Testis (tissue), 2 donors: ENCODE measurements around the gene TMEM271.

Source experiments
- POLR2A ChIP-seq: fragments of 450-650 bp; IDR thresholded peaks from one replicate; pipeline ENCODE4 v1.6.1; 2017; ENCODE audit warnings: antibody characterized with exemption, mild to moderate bottlenecking, moderate library complexity
- TF ChIP-seq, protein P1 (sequence below), 3 experiments: fragments of 450-650 bp in 2 of 3; fragments of 200-600 bp in 1 of 3; sonication (generic) in 1 of 3; IDR thresholded peaks; one replicate each; pipeline ENCODE4 v1.5.1; 2016 to 2019; ENCODE audit warnings: antibody characterized with exemption in 3 of 3, mild to moderate bottlenecking in 2 of 3, moderate library complexity in 1 of 3

- TF ChIP-seq, protein P1, sequence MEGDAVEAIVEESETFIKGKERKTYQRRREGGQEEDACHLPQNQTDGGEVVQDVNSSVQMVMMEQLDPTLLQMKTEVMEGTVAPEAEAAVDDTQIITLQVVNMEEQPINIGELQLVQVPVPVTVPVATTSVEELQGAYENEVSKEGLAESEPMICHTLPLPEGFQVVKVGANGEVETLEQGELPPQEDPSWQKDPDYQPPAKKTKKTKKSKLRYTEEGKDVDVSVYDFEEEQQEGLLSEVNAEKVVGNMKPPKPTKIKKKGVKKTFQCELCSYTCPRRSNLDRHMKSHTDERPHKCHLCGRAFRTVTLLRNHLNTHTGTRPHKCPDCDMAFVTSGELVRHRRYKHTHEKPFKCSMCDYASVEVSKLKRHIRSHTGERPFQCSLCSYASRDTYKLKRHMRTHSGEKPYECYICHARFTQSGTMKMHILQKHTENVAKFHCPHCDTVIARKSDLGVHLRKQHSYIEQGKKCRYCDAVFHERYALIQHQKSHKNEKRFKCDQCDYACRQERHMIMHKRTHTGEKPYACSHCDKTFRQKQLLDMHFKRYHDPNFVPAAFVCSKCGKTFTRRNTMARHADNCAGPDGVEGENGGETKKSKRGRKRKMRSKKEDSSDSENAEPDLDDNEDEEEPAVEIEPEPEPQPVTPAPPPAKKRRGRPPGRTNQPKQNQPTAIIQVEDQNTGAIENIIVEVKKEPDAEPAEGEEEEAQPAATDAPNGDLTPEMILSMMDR (IDR thresholded peaks at IDR 0.05): no peak
- no peak for TF ChIP-seq POLR2A
Observed at GRCh38 chr4:571838-572572, 4.1 kb downstream of the TMEM271 start.
